GM21381 (cell line): ENCODE data around the gene IL27RA.
"Not testable (repeated sequence)": the region's sequence is repeated elsewhere in the genome, so short reads cannot be mapped to it uniquely, and the experiment has no call there.

ENCODE experiments used
- ATAC-seq: cut with Tn5 transposase; IDR thresholded peaks from one replicate; pipeline ENCODE4 v1.9.1; 2021; ENCODE audit warnings: mild to moderate bottlenecking, moderate library complexity; ENCODE audit not compliant: unreplicated experiment

Gene IL27RA

DNA sequence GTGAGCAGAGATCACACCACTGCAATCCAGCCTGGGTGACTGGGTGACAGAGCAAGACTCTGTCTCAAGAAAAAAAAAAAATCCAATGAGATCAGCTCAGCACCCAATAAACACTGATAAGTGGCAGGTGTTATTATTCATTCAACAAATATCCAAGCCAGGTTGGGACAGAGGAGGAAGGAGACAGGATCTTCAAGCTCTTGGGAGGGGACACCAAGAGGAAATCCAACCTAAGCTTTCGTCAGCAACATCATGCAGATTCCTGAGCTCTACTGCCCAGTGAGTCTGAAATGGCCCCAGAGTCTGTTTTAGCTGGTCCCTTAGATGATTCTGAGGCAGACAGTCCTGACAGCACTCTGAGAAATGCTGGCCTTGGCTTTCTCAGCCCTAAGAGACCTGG lies 33.1 kb upstream of the IL27RA start:
- ATAC-seq, result no peak

DNA sequence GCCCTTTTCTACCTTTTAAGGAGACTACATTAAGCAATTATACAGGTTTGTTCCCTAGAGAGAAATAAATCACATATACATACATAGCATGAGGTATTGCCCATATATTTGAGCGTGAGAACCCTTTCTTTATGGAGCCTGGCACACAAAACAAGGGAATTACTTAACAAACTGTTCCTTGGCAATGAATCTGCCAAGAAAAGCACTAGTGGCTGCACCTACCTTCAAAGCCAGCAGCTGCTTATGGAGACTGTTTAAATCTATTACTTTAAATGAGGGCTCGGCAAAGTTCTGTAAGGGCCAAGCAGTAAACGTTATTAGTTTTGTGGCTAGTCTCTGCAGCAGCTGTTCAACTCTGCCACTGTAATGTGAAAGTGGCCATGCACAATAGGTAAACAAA lies 32.5 kb upstream of the IL27RA start:
- no peak for ATAC-seq

DNA sequence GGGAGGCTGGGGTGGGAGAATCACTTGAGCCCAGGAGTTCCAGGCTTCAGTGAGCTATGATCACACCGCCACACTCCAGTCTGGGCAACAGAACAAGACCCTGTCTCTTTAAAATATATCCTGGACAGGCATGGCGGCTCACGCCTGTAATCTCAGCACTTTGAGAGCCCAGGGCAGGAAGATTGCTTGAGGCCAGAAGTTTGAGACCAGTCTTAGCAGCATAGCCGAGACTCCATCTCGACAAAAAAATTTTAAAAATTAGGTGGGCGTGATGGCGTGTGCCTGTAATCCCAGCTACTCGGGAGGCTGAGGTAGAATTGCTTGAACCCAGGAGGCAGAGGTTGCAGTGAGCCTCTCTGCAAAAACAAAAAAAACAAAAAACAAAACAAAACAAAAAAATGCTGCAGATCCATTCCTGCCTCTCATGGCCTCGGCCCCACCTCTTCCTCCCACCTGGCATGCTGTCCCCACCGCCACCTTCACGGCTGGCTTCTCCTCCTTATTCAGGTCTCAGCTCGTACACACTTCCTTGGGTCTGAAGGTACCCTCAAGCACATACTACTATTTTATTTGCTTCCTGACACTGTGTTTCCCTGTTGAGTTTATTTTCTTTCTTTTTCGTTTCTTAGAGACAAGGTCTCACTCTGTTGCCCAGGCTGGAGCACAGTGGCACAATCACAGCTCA lies 30.7 kb upstream of the IL27RA start:
- ATAC-seq, result no peak

DNA sequence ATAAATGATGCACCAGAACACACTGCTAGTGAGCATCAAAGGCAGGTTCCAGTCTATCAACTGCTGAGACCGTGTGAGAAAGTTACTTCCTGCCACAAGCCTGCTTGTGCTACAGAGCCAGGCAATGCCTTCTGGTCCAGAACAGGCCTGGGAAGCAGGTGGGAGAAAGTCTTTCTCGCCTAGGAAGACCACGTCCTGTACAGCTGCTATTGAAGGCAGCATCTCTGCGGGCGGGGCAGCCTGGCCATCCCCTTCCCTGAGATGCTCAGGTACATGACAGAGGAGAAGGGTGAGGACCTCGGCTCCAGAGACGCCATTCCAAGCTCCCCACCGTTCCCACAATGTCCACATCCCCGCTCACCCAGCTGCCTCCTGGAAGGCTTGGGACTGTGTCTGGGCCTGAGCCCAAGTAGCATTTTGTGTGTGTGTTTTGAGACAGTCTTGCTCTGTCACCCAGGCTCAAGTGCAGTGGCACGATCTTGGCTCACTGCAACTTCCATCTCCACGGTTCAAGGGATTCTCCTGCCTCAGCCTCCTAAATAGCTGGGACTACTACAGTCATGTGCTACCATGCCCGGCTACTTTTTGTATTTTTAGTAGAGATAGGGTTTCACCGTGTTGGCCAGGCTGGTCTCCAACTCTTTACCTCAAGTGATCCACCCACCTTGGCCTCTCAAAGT lies 28.9 kb upstream of the IL27RA start:
- no peak for ATAC-seq

DNA sequence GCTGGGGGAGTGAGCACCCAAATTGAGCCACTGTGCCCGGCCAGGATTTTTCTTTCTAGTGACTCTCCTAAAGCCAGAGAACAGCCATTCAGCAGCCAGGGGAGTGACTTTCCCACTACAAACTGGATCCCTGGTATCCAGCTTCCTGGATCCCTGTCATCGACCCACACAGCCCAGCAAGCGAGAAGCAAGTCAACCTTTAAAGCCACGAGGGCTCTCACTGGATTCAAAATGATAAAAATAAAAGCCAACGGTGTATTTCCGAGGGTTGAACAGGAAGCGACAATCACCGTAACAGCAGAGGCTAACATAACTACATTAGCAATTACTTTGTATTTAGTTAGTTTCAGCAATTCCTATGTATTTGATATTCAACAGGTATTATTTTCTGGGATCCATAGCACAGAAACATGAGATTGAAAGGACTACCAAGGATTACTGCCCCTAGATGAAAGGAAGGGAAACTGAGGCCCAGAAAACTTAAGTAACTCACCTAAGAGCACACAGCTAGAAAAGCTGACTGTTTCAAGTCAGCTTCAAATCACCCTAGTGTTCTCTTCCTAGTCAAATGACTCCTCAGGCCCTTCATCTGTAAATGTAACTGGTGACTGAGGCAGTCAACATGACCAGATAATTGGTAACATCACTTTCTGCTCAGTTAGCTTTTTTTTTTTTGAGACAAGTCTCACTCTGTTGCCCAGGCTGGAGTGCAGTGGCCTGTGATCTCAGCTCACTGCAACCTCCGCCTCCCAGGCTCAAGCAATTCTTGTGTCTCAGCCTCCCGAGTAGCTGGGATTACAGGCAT lies 28.1 kb upstream of the IL27RA start:
- ATAC-seq, result no peak

DNA sequence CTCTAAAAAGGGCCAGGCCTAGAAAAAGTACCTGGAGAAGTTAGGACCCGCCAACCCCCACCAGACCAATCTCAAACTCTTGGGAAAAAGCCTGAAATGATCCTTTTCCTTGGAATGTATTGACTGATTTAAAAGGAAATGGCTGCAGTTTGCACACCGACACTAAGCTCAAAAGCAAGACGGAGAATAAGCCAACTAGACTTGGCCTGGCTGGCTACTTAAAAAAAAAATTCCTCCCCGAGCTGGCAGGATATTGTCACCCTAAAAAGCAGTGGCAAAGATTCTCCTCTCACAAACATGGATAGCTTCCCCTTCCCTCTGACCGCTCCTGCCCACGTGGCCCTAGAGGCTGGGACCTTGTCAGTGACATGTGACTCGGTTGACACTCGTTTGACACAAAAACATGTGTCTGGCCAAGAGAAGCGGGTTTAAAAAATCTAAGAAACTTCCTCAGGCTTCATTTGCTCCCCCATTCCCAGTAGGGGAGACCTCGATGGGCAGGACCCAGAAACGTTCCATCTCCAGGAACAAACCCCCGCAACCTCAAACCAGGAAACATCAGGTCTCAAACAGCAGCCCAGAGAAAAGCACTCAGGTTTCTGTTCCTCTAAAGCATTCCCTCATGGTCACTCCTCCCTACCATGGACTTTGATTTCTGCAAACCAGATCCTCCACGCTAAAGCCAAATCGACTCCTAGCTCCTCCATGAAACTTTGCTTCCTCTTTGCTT lies 26.8 kb upstream of the IL27RA start:
- no peak for ATAC-seq

DNA sequence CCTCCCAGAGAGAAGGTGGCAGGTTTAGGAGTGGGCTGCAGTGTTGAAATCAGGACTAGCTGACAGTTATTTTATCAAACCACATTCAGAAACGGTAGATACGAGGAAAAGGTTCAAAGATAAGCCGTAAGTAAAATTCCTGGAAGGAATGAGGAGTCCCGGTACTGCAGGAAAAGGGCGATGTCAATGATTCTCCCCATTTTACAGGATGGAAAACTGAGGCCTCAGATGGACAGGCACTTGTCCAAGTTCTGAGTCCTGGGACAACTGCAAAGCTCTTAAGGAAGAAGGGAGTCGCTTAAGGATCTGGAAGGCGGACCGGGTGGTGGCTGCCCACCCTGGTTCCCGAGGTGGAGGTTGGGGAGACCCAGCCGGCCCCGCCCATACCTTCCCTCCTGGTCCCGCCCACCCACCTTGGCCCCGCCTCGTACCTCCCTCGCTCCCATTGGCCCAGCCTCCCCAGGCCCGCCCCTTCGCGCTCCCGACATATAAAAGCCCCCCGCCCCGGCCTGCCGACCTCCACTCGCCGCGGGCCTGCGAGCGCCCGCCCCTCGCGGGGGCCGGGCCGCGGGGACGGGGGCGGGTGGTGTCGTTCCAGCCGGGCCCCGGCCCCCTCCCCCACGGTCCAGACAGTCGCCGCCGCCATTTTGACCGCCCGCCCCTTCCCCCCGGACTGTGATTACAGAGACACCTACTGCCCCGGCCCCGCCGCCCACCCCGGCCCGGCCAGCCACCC lies 26.0 kb upstream of the IL27RA start:
- peak; percentile 35 for ATAC-seq

DNA sequence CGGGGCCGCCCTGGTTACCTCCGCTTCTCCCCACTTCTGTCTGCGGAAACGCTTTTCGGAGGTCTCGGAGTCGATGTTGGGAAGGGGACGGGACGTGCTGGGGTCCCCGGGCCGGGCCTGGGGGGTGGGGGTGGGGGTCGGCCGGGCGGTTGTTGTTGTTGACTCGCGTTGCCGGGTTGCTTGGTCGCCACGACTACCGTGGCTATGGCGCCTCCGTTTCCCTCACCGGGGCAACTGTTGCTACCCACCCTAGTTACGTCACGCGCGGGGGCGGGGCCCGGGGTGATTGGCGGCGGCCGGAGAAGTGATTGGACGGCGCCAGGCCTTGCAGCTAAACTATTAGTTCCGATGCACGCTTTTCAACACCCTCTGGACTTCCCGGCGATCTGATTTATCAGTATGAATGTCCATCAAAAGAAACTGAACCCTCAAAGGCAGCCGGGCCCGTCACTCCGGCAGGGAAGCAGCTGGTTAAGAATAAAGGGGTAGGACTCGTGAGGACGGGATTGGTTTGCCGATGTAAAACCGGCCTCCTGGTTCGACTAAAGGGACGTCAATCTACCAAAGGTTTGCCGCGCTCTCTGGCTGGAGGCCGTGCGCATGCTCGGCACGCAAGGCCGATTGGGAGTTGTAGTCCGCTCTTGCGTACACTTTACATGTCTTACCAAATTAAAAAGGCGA lies 25.3 kb upstream of the IL27RA start, which contains the start of gene RFX1:
RFX1 (minus strand) TSS at position 236 of the 681 bp plus-strand sequence. CDS start 12,477 bp downstream, outside the sequence.
- peak; percentile 67 for ATAC-seq

DNA sequence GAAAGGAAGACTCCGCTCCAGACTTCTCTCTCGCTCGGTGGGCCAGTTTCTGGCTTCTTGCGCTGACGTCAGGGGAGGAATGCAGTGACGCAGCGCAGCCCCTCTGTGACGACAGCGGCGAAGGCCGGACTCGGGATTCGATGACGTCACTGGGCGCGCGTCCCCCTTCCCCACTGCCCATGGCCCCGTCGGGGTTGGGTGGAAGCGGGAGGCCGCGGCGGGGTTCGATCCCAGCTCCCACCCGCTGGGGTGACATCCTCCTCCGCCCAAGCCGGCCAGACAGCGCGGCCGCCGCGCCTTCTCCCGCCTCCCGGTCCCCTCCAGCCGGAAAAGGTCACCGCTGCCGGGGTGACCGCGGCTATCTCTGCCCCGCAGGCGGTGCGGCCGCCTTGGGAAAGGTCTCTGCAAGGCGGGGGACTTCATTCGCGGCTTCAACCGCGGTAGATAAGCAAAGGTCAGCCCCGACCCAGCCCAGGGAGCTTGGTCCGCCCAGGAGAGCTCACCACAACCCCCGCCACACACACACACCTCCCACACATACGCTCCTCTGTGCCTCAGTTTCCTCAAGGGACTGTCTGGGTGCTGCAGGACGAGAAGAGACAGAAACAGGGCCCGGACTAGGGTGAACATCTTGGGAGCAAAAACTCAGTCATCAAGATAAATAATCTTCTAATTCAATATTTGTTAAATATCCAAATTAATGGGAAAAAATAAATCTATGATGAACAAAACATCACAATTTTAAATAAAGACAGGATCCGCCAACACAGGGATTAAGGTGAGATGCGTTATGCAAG lies 24.6 kb upstream of the IL27RA start:
- peak; percentile 33 for ATAC-seq

DNA sequence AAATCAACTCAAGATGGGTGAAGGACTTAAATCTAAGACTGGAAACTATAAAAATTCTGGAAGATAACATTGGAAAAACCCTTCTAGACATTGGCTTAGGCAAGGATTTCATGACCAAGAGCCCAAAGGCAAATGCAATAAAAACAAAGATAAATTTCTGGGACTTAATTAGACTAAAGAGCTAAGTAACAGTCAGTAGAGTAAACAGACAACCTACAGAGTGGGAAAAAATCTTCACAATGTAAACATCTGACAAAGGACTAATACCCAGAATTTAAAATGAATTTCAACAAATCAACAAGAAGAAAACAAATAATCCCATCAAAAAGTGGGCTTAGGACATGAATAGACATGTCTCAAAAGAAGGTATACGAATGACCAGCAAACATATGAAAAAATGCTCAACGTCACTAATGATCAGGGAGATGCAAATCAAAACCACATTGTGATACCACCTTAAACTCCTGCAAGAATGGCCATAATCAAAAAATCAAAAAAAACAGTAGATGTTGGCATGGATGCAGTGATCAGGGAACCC lies 19.1 kb upstream of the IL27RA start:
- no peak for ATAC-seq

DNA sequence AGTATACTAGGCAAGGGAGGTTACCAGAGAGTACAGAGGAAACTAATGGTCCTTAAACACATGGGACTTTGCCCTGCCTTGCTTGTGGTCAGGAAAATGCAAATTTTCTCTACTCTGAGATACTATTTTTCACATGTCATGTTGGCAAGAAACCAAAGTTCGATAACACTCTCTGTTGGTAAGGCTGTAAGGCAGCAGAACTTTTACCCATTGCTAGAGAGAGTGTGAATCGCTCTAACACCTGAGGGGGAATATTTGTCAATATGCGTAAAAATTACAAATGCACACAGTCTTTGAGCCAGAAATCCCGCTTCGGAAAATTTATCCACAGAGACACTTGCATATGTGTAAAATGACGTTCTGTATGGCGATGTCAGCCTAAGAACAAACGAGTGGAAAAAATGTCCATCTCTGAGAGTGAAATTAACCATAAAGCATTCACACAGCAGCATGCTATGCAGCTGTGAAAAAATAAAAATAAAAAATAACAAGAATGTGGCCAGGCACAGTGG lies 16.0 kb upstream of the IL27RA start:
- ATAC-seq, result peak; percentile 83

DNA sequence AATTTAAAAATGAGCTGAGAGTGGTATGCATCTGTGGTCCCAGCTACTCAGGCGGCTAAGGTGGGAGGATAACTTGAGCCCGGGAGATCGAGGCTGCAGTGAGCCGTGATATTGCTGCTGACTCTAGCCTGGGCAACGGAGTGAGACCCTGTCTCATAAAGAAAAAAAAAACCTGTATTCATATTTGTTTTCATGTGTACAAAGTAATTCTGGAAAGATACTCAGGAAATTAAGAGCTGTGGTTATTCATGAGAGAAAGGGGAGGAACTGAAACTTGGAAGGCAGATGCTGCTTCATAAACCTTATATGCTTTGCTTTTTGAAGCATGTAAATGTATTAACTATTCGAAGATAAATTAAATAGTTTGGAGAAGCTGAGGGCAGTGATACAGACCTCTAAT lies 12.5 kb upstream of the IL27RA start:
- ATAC-seq, result no peak

DNA sequence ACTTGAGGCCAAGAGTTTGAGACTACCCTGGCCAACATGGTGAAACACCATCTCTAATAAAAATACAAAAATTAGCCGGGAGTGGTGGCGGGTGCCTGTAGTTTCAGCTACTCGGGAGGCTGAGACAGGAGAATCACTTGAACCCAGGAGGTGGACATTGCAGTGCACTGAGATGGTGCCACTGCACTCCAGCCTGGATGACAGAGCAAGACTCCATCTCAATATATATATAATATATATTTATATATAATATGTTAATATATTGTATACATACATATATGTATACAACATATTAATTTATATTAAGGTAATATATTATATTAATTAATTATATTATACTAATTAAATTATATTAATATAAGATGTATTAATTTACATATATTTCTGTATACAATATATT lies 11.8 kb upstream of the IL27RA start:
- not testable (repeated sequence) for ATAC-seq

DNA sequence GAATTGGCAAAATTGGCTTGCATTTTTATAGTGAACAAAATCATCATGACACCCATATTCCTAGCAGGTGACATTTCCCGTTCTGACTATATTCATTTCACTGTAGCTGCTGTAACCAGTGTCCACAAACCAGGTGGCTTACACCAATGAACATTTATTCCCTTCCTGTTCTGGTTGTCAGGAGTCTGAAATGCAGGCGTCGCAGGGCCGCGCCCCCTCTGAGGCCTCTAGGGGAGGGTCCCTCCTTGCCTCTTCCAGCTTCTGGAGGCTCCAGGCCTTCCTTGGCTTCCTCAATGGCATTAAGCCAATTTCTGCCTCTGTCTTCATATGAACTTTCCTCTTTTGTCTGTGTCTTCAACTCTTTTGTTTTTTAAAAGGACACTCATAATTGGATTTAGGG lies 10.1 kb upstream of the IL27RA start:
- no peak for ATAC-seq

DNA sequence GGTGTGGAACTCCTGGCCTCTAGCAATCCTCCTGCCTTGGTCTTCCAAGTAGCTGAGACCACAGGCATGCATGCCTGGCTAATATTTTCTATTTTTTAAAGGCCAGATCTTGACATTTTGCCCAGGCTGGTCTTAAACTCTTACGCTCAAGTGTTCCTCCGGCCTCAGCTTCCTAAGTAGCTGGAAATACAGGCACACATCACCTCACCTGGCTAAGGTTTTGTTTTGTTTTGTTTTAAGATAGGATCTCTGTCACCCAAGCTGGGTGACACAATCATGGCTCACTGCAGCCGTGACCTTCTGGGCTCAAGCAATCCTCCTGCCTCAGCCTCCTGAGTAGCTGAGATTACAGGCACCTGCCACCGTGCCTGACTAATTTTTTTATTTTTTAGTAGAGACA lies 9.1 kb upstream of the IL27RA start:
- ATAC-seq, result no peak

DNA sequence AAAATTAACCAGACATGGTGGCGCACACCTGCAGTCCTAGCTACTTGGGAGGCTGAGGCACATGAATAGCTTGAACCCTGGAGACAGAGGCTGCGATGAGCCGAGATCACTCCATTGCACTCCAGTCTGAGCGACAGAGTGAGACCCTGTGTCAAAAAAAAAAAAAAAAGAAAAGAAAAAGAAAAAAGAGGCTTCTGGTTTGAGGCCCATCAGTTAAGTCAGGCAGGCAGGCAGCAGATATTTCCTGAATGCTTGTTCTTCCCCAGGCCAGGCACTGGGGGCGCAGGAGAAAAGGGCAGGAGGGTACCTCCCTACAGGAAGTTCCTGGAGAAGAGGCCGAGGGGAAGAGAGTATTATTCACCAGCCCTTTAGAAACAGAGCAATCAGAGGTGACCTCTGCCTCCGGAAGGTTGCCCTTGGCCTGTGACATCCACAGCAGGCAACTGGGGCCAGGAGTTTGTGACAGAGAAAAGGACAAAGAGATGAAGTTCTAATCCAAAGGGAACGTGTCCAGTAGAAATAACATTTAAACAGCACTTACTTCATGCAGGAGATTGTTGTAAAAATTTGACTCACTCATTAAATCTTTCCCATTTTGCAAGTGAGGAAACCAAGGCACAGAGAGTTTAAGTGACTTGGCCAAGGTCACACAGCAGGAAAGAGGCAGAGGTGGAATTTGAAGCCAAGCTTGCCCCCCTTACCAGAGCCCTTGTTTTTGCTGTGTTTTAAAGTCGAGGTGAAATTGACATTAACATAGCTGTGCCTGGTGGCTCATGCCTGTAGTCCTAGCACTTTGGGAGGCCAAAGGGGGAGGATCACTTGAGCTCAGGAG lies 7.9 kb upstream of the IL27RA start:
- no peak for ATAC-seq

DNA sequence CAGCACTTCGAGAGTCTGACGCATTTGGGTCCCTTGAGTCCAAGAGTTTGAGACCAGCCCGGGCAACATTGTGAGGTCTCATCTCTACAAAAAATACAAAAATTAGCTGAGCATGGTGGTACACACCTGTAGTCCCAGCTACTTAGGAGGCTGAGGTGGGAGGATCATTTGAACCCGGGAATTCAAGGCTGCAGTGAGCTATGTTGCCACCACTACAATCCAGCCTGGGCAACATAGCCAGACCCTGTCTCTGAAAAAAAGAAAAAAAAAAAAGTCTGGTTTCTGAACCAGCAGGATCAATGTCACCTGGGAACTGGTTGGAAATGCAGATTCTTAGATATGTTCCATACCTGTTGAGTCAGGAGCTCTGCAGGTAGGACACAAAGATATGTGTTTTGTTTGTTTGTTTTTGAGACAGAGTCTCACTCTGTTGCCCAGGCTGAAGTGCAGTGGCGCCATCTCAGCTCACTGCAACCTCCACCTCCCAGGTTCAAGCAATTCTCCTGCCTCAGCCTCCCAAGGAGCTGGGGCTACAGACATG lies 4.8 kb upstream of the IL27RA start:
- not testable (repeated sequence) for ATAC-seq
